Ovary (tissue), 9 donors: Measurements from ENCODE around the gene CUBN. TPM values are rescaled to one million over a fixed set of nuclear protein-coding genes. Genes with fewer than 3 reads are reported as not detected.

Experiments
- DNase-seq, 5 donors: peaks; one replicate each; pipeline ENCODE4 v3.0.0-alpha.2; 2019 to 2020
- H3K27ac ChIP-seq, 2 donors: fragments of 200-600 bp; one replicate each; pipeline versions ENCODE4 v1.5.1 to v1.8.0; 2019 to 2022
- H3K27me3 ChIP-seq: fragments of 200-600 bp; one replicate; pipeline ENCODE4 v1.8.0; 2022
- H3K36me3 ChIP-seq: fragments of 200-600 bp; sonication (generic); one replicate; pipeline ENCODE4 v1.5.1; 2019
- H3K4me1 ChIP-seq: one replicate; pipeline ENCODE4 v1.8.1; 2013; ENCODE audit warnings: mild to moderate bottlenecking, moderate library complexity; ENCODE audit not compliant: insufficient read depth
- H3K4me3 ChIP-seq: fragments of 200-600 bp; sonication (generic); one replicate; pipeline ENCODE4 v1.5.1; 2017
- H3K9me3 ChIP-seq, 2 donors: fragments of 200-600 bp in 1 of 2; sonication (generic) in 1 of 2; one replicate each; pipeline versions ENCODE4 v1.5.1 to v1.8.1; 2013 to 2019; ENCODE audit warnings: mild to moderate bottlenecking in 1 of 2, moderate library complexity in 1 of 2
- CTCF ChIP-seq, 3 donors: fragments of 450-650 bp in 2 of 3; fragments of 200-600 bp in 1 of 3; IDR thresholded peaks; one replicate each; pipeline versions ENCODE4 v1.5.1 to v1.8.0; 2016 to 2022; ENCODE audit warnings: antibody characterized with exemption in 3 of 3, mild to moderate bottlenecking in 1 of 3
- EP300 ChIP-seq: sonication (generic); formaldehyde crosslinking; IDR thresholded peaks from one replicate; pipeline ENCODE4 v1.6.1; 2017; ENCODE audit warnings: antibody characterized with exemption
- POLR2A ChIP-seq: fragments of 450-650 bp; IDR thresholded peaks from one replicate; pipeline ENCODE4 v1.6.1; 2017; ENCODE audit warnings: antibody characterized with exemption, mild to moderate bottlenecking, moderate library complexity
- WGBS, 3 donors: extraction: QIAGEN DNeasy Blood & Tissue Kit in 1 of 3; methylation state at CpG; one replicate each; pipeline versions ENCODE4 v1.1.5 to v1.1.7; 2013 to 2017; 5-methylcytosine and 5-hydroxymethylcytosine counted together
- intact Hi-C, 4 donors: fragments of 100-400 bp; cut with DNase I; formaldehyde crosslinking; loops; one replicate each; pipeline versions ENCODE4 v1.11.0 to v1.15.1; 2022 to 2023
- polyA plus RNA-seq, 2 donors: library from polyadenylated mRNA; stranded (reverse); fragments of 200-250 nt in 1 of 2; fragments of 350-450 nt in 1 of 2; fragmentation: Illumina TruSeq in 1 of 2; extraction: RNeasy Lipid Tissue Mini Kit (QIAGEN cat#74804) in 1 of 2; gene quantifications; one replicate each; pipeline ENCODE4 v1.2.3, GENCODE V29; 2013 to 2014
- total RNA-seq, 7 donors: library from RNA; depleted of rRNA in 2 of 7; stranded (reverse); fragments of >200 nt in 2 of 7; fragmentation: NEBNext Ultra II Directional in 3 of 7; extraction: Animal tissue kit (Norgen Biotek cat#: 25700) in 3 of 7; gene quantifications; one replicate each; pipeline versions ENCODE4 v1.1.0 to v1.2.4, GENCODE V29; 2016 to 2023
- donor health status: DM: no; HTN: no; CAD: no; lungs with moderate emphysema.
- donor health status: DM: no; HTN: no; CAD: no.
- donor health status: Bipolar disorder and iron deficiency.
- donor health status: DM: yes; HTN: yes; CAD: no.
- donor health status: DM: no; HTN: no; CAD: no.
- donor health status: DM: yes; HTN: yes; CAD: no.

The CUBN gene
- total and polyA plus RNA-seq, 9 donors: 1.9 to 5.8 (median 4.0) TPM

GRCh38 chr10:16945593-16945992, 184.0 kb downstream of the CUBN start:
- H3K27ac ChIP-seq: no peak overlapping the region
- DNase-seq: no peak
- peaks cover 1% of the 10 kb centered on the region for H3K4me1 ChIP-seq
- H3K4me3 ChIP-seq: no peak overlapping the region
- no peaks in the 10 kb centered on the region for H3K9me3 ChIP-seq
- no peak for TF ChIP-seq POLR2A
- no peaks in the 10 kb centered on the region for H3K27me3 ChIP-seq
- WGBS, 3 donors: 72 to 84% (median 73%) methylated on average over 4 of the region's 4 CpGs
- intact Hi-C loops: no loop called here
- H3K36me3 ChIP-seq: no peaks in the 10 kb centered on the region

- H3K4me3 ChIP-seq: no peak overlapping the region
- TF ChIP-seq POLR2A (no peak), EP300 (no peak), CTCF (IDR thresholded peaks at IDR 0.05) (no peak)
- no peaks in the 10 kb centered on the region for H3K9me3 ChIP-seq
- H3K27me3 ChIP-seq: no peaks in the 10 kb centered on the region
- intact Hi-C loops: no loop called here
- no peak for DNase-seq
- H3K27ac ChIP-seq: peak overlapping the region in 1 of 2 donors; percentile 72
- WGBS, 3 donors: 79 to 97% (median 89%) methylated on average over 1 of the region's 1 CpG
- H3K36me3 ChIP-seq: no peaks in the 10 kb centered on the region
- H3K4me1 ChIP-seq: peaks cover 1% of the 10 kb centered on the region
Observed at GRCh38 chr10:16944986-16945385, 184.6 kb downstream of the CUBN start.

- peak overlapping the region in 1 of 2 donors; percentile 72 for H3K27ac ChIP-seq
- intact Hi-C loops: no loop called here
- no peak overlapping the region for H3K4me3 ChIP-seq
- peaks cover 1% of the 10 kb centered on the region for H3K4me1 ChIP-seq
- no peaks in the 10 kb centered on the region for H3K9me3 ChIP-seq
- no peaks in the 10 kb centered on the region for H3K27me3 ChIP-seq
- 22 to 25% (median 22%) methylated on average over 4 of the region's 4 CpGs for WGBS, 3 donors
- TF ChIP-seq CTCF (IDR thresholded peaks at IDR 0.05) (no peak), POLR2A (no peak), EP300 (no peak)
- DNase-seq: no peak
- H3K36me3 ChIP-seq: no peaks in the 10 kb centered on the region
Observed at GRCh38 chr10:16944402-16944801, 185.2 kb downstream of the CUBN start.

- H3K9me3 ChIP-seq: no peaks in the 10 kb centered on the region
- H3K27me3 ChIP-seq: no peaks in the 10 kb centered on the region
- 59 to 75% (median 74%) methylated on average over 8 of the region's 8 CpGs for WGBS, 3 donors
- peaks cover 1% of the 10 kb centered on the region for H3K4me1 ChIP-seq
- intact Hi-C loops: no loop called here
- peak overlapping the region in 1 of 2 donors; percentile 72 for H3K27ac ChIP-seq
- H3K4me3 ChIP-seq: no peak overlapping the region
- DNase-seq: no peak
- no peaks in the 10 kb centered on the region for H3K36me3 ChIP-seq
- TF ChIP-seq POLR2A: no peak
- TF ChIP-seq EP300: no peak
- no peak for TF ChIP-seq CTCF (IDR thresholded peaks at IDR 0.05)
Observed at GRCh38 chr10:16943295-16944285, 186.0 kb downstream of the CUBN start.
